Smooth muscle cell (in vitro differentiated cells): ENCODE measurements around the gene PHACTR3. TPM values are rescaled to one million over a fixed set of nuclear protein-coding genes. Genes with fewer than 3 reads are reported as not detected.

Source experiments
- DNase-seq: peaks from one replicate; lab custom pipeline; 2025; ENCODE audit not compliant: unreplicated experiment; lab: John Stamatoyannopoulos, UW
- H2AFZ ChIP-seq: fragments of 200-600 bp; sonication (generic); 2 replicates; pipeline ENCODE4 v1.6.0; 2016; ENCODE audit warnings: antibody characterized with exemption, low read depth, mild to moderate bottlenecking
- H3F3A ChIP-seq: fragments of 200-600 bp; sonication (generic); 2 replicates; pipeline ENCODE4 v1.6.0; 2017; ENCODE audit warnings: antibody characterized with exemption, low read depth
- H3K27ac ChIP-seq: fragments of 200-600 bp; sonication (generic); 2 replicates; pipeline ENCODE4 v1.5.1; 2016; ENCODE audit warnings: low read depth, mild to moderate bottlenecking
- H3K27me3 ChIP-seq: fragments of 200-600 bp; sonication (generic); 2 replicates; pipeline ENCODE4 v1.6.1; 2016; ENCODE audit warnings: low read depth, mild to moderate bottlenecking
- H3K36me3 ChIP-seq: fragments of 200-600 bp; sonication (generic); 2 replicates; pipeline ENCODE4 v1.5.1; 2016; ENCODE audit warnings: low read depth
- H3K4me1 ChIP-seq: fragments of 200-600 bp; sonication (generic); 2 replicates; pipeline ENCODE4 v1.5.1; 2016; ENCODE audit warnings: low read depth
- H3K4me2 ChIP-seq: fragments of 200-600 bp; sonication (generic); 2 replicates; pipeline ENCODE4 v1.6.0; 2016; ENCODE audit warnings: mild to moderate bottlenecking
- H3K4me3 ChIP-seq: fragments of 200-600 bp; sonication (generic); 2 replicates; pipeline ENCODE4 v1.5.1; 2016; ENCODE audit warnings: mild to moderate bottlenecking
- H3K79me2 ChIP-seq: fragments of 200-600 bp; sonication (generic); 2 replicates; pipeline ENCODE4 v1.6.0; 2016; ENCODE audit warnings: low read depth, mild to moderate bottlenecking
- H3K9ac ChIP-seq: fragments of 200-600 bp; sonication (generic); 2 replicates; pipeline ENCODE4 v1.6.0; 2016; ENCODE audit warnings: low read depth
- H3K9me3 ChIP-seq: fragments of 200-600 bp; sonication (generic); replicated peaks from 2 replicates; pipeline ENCODE4 v1.5.1; 2016; ENCODE audit warnings: low read depth
- H4K20me1 ChIP-seq: fragments of 200-600 bp; sonication (generic); 2 replicates; pipeline ENCODE4 v1.6.0; 2016; ENCODE audit warnings: low read depth
- WGBS: methylation state at CpG from one replicate; pipeline ENCODE4 v1.1.7; 2016; ENCODE audit warnings: low lambda C conversion rate; 5-methylcytosine and 5-hydroxymethylcytosine counted together
- polyA plus RNA-seq: library from polyadenylated mRNA; unstranded; fragments of >200 nt; fragmentation: Nextera tagmentation; extraction: Ambion mirVana; gene quantifications from 2 replicates; pipeline ENCODE4 v1.2.1, GENCODE V29; 2016
- total RNA-seq: library from RNA; depleted of rRNA; stranded (reverse); fragments of >200 nt; gene quantifications from 2 replicates; pipeline ENCODE4 v1.2.3, GENCODE V29; 2014
- TF ChIP-seq, protein P1 (sequence below): fragments of 200-600 bp; sonication (generic); IDR thresholded peaks from 2 replicates; pipeline ENCODE4 v1.5.1; 2017; ENCODE audit warnings: borderline replicate concordance, mild to moderate bottlenecking, antibody characterized with exemption; ENCODE audit not compliant: insufficient read depth, poor library complexity, severe bottlenecking

PHACTR3 gene
- total and polyA plus RNA-seq, 2 experiments from 2014 or later, result 0.76 to 2.6 TPM

DNA sequence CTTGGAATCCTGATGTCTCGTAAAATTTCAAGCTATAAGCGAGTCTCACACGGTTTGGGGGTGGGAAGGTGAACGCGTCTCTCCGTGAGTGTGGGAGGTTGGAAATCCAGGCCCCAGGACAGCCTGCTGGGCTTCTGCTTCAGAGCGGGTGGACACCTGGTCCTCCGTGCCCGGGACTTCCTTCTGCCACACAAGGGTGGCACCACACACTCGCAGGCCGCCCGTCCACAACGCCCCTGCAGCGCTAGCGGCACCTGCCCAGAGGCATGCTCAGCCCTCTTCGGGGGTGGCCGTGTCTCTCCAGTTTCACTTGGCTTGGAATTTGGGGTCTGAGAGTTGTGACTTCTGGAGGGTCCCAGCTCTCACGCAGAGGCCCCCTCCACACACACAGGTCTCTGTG lies 151.9 kb downstream of the PHACTR3 start:
- TF ChIP-seq, protein P1, sequence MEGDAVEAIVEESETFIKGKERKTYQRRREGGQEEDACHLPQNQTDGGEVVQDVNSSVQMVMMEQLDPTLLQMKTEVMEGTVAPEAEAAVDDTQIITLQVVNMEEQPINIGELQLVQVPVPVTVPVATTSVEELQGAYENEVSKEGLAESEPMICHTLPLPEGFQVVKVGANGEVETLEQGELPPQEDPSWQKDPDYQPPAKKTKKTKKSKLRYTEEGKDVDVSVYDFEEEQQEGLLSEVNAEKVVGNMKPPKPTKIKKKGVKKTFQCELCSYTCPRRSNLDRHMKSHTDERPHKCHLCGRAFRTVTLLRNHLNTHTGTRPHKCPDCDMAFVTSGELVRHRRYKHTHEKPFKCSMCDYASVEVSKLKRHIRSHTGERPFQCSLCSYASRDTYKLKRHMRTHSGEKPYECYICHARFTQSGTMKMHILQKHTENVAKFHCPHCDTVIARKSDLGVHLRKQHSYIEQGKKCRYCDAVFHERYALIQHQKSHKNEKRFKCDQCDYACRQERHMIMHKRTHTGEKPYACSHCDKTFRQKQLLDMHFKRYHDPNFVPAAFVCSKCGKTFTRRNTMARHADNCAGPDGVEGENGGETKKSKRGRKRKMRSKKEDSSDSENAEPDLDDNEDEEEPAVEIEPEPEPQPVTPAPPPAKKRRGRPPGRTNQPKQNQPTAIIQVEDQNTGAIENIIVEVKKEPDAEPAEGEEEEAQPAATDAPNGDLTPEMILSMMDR, result no peak
- Histone ChIP-seq H3K4me2 (no peak overlapping the region), H3K27me3 (peaks cover 3% of the 10 kb centered on the region), H3K79me2 (no peaks in the 10 kb centered on the region), H3K9me3 (no peaks in the 10 kb centered on the region), H2AFZ (no peak overlapping the region), H3K4me3 (no peak overlapping the region), H3K9ac (no peak overlapping the region), H3K36me3 (no peaks in the 10 kb centered on the region), H3K4me1 (no peaks in the 10 kb centered on the region), H3F3A (no peaks in the 10 kb centered on the region), H4K20me1 (no peaks in the 10 kb centered on the region), H3K27ac (no peak overlapping the region)
- WGBS, result 83% methylated on average over 18 of the region's 18 CpGs
- DNase-seq, result no peak

DNA sequence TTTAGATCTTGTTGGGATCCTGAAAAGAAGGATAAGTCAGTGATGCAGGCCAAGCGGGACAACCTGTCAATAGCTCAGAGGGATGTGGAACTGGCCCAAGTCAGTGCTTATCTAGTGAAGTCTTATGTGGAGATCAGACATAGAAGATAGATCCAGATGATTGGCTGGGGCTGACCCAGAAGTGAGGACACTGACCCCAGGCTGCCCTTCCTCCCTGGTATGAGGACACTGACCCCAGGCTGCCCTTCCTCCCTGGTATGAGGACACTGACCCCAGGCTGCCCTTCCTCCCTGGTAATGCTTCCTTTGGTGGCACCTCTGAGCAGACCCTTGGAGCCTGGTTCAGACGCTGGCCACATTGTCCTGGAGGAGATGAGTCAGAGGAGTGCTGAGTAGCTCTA lies 159.7 kb downstream of the PHACTR3 start:
- no peaks in the 10 kb centered on the region for H3K36me3 ChIP-seq
- H3K4me3 ChIP-seq, result no peak overlapping the region
- no peaks in the 10 kb centered on the region for H3F3A ChIP-seq
- H3K9ac ChIP-seq, result no peak overlapping the region
- H3K27me3 ChIP-seq, result no peaks in the 10 kb centered on the region
- H3K27ac ChIP-seq, result no peak overlapping the region
- no peaks in the 10 kb centered on the region for H3K9me3 ChIP-seq
- H3K4me1 ChIP-seq, result no peaks in the 10 kb centered on the region
- no peaks in the 10 kb centered on the region for H3K79me2 ChIP-seq
- H4K20me1 ChIP-seq, result no peaks in the 10 kb centered on the region
- 77% methylated on average over 2 of the region's 2 CpGs for WGBS
- no peak for DNase-seq
- TF ChIP-seq, protein P1, result no peak
- H2AFZ ChIP-seq, result no peak overlapping the region
- H3K4me2 ChIP-seq, result no peak overlapping the region

DNA sequence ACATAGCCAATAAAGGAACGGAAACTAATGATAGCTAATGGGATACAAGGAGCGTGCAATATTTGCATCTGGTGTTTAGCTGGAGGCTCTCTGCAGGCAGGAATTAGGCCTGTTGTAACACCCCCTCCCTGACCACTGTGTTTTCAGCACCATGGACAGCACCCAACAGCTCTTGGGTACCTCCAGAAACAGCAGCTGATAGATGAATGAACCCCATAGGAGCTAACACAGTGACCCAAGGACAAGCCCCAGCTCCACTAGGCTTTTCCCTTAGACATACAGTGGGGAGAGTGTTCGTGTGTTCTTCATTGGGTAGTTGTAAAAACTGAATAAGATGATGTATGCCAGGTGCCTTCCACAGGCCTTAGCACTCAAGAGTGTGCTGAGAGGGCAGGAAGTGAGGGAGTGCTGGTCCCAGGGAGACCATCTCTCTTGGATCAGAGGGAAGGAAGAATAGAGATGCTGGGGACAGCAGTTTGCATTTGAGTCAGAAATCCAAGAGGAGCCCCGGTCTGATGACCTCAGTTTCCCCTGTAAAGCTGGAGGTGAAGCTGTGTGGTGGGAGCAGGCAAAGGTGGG lies 161.3 kb downstream of the PHACTR3 start:
- Histone ChIP-seq H3K4me2 (no peak overlapping the region), H4K20me1 (no peaks in the 10 kb centered on the region), H3K4me1 (no peaks in the 10 kb centered on the region), H3F3A (no peaks in the 10 kb centered on the region), H3K27ac (no peak overlapping the region), H3K9me3 (no peaks in the 10 kb centered on the region), H3K9ac (no peak overlapping the region), H2AFZ (no peak overlapping the region), H3K4me3 (no peak overlapping the region), H3K79me2 (no peaks in the 10 kb centered on the region), H3K27me3 (no peaks in the 10 kb centered on the region), H3K36me3 (no peaks in the 10 kb centered on the region)
- DNase-seq, result no peak
- WGBS, result 72% methylated on average over 4 of the region's 4 CpGs
- TF ChIP-seq, protein P1, result no peak

DNA sequence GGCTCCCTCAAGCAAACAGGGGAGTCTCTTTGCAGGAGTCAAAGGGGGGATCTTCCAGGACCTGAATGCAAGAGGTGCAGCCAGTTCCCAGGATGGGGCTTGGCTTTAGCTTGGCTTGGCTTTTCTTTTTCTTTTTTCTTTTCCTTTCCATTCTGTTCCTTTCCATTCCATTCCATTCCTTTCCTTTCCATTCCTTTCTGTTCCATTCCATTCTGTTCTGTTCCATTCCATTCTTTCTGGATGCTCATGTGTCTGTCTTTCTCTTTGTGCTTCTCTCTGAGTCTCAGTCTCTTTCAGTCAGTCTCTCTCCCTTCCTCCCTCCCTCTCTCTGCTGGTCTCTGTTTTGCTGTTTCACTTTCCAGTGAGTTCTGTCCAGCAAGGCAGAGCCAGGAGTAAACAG lies 163.3 kb downstream of the PHACTR3 start:
- TF ChIP-seq, protein P1, result no peak
- no peak for DNase-seq
- Histone ChIP-seq H3K27ac (no peak overlapping the region), H3K4me2 (no peak overlapping the region), H3K9ac (no peak overlapping the region), H3K27me3 (no peaks in the 10 kb centered on the region), H3F3A (no peaks in the 10 kb centered on the region), H3K4me3 (no peak overlapping the region), H3K36me3 (no peaks in the 10 kb centered on the region), H3K79me2 (no peaks in the 10 kb centered on the region), H3K4me1 (no peaks in the 10 kb centered on the region), H2AFZ (no peak overlapping the region), H4K20me1 (no peaks in the 10 kb centered on the region), H3K9me3 (no peaks in the 10 kb centered on the region)
